Measurements from ENCODE around the gene TMEM121.

- TF ChIP-seq POLR2A (IDR thresholded peaks at IDR 0.05; ENCODE audit: low read length): no peak
- no peak for TF ChIP-seq GATA1 (IDR thresholded peaks at IDR 0.05; ENCODE audit: low read depth, low read length)
Observed at GRCh38 chr14:105498430-105499255, 27.7 kb upstream of the TMEM121 start.
